GM10266 (cell line): ENCODE data around the gene CD59.
"Not testable (repeated sequence)": the region's sequence is repeated elsewhere in the genome, so short reads cannot be mapped to it uniquely, and the experiment has no call there.

ENCODE experiments used
- DNase-seq: peaks from one replicate; pipeline ENCODE4 v3.0.0; 2012; ENCODE audit errors: extremely low spot score
- CTCF ChIP-seq: IDR thresholded peaks from 2 replicates; pipeline ENCODE4 v1.5.1; 2012; ENCODE audit warnings: mild to moderate bottlenecking, low read depth; ENCODE audit not compliant: control insufficient read depth, insufficient read depth; ENCODE audit errors: missing control alignments

CD59 gene

GRCh38 chr11:33684003-33684706 lies 52.1 kb downstream of the CD59 start:
- TF ChIP-seq CTCF = no peak
- no peak for DNase-seq

- DNase-seq = no peak
- TF ChIP-seq CTCF = no peak
Observed at GRCh38 chr11:33682446-33682845, 53.8 kb downstream of the CD59 start.

- no peak for TF ChIP-seq CTCF
- DNase-seq = no peak
Observed at GRCh38 chr11:33682019-33682418, 54.2 kb downstream of the CD59 start.

DNA sequence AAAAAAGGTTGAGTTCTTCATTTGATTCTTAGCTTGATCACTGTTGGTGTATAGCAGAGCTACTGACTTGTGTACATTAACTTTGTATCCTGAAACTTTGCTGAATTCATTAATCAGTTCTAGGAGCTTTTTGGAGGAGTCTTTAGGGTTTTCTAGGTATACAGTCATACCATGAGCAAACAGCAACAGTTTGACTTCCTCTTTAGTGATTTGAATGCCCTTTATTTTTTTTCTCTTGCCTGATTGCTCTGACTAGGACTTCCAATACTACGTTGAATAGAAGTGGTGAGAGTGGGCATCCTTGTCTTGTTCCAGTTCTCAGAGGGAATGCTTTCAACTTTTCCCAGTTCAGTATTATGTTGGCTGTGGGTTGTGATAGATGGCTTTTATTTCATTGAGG lies 57.6 kb downstream of the CD59 start:
- not testable (repeated sequence) for DNase-seq

DNA sequence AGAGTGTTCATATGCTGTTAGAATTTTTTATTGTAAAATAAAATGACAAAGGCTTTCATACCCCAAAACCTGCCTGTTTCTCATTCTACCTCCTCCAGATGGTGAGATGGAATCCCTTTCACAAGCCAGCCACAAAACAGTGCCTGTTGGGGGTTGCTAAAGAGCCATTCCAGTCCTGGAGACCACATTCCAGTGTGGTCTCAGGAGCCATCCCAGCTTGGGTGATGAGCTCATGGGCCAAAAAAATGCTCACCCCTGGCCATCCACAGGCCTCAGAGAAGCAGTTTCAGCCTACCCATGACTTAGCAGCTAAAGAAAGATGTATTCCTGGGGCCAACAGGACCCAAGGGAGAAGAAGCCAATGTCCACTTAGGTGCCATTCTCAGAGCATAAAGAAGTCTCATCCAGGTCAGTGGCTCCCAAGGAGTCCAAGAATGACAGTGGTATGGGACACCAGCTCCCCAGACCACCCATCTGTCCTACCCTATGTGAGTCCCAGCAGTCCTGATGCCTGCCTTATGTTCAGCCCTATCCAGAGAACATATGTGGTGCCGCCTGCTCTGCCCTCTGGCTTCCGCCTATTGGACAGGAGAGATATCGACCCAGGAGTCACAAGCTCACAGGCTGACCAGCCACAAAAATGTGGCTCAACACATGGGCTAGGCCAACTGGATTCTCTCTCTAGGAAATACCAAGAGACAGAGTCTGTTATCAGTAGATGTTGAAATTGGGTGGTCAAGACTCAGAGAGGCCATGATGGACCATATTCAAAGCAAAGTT lies 62.0 kb downstream of the CD59 start:
- TF ChIP-seq CTCF = no peak
- no peak for DNase-seq

DNA sequence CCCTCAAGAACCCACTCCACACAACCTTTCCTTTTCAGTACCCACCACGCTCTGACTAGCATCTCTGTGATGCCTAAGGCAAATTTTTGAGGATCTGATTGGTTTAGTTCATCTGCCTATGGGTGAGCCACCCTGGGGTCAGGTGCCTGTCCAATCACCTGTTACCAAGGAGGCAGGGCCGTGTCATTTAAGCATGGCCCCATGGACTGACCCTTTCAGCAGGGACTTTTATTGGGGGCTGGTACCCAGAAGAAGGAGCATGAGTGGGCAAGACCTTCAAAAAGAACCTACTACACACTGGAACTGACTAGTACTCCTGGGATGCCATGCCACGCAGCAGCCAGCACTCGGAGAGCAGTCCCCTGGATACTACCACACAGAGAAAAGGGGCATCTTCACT lies 64.0 kb downstream of the CD59 start:
- TF ChIP-seq CTCF = no peak
- DNase-seq = no peak

DNA sequence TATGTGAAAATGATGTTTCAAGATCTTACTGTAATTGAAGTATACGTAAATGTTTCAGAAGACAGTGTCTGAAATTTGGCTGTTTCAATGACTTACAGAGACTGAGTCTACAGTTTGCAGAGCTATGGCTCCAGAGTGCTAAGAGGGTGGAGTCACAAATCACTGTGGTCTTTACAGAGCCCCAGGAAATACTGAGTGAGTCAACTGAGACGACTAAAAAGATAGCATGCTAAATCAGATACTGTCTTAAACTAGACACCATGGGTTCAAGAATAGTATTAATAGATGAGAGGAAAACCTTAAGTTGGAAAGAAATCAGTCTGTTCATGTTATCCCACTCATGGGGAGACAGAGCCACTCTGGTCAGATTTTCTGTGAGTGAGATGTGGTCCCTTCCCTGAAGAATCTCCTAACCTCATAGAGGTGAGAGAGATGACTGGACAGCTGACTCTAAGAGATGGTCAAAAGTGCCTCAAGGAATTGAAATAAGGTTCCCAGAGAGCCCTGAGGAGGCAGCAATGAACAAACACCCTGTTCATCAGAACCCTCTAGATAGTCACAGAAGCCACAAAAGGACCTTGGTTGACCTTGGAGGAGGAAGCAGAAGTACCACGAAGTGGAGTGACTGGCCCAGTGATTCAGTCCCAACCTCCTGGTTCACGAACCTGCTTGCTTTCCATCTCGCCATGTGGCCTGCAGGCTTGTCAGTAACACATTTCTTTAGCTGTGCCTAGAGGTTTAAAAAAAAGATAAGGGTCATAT lies 65.8 kb downstream of the CD59 start:
- no peak for DNase-seq
- no peak for TF ChIP-seq CTCF
